Measurements from ENCODE around the gene SUPT20HL1.

Gene SUPT20HL1

GRCh38 chrX:24347881-24348280 lies 12.6 kb upstream of the SUPT20HL1 start:
- H3K4me1 ChIP-seq (ENCODE audit: insufficient read depth, low read length, severe bottlenecking) = no peaks in the 10 kb centered on the region
- no peaks in the 10 kb centered on the region for H3K9me2 ChIP-seq (ENCODE audit: low read depth, low read length)
- TF ChIP-seq EZH2 (IDR thresholded peaks at IDR 0.05; ENCODE audit: borderline replicate concordance, low read length) = no peak
- TF ChIP-seq CTCF (IDR thresholded peaks at IDR 0.05; ENCODE audit: low read length) = no peak
- H3K36me3 ChIP-seq (ENCODE audit: insufficient read depth, low read length) = no peaks in the 10 kb centered on the region
- no peaks in the 10 kb centered on the region for H3F3A ChIP-seq (ENCODE audit: insufficient read depth, low read length)
- no peak overlapping the region for H3K4me2 ChIP-seq (ENCODE audit: low read length)
- no peaks in the 10 kb centered on the region for H3K79me2 ChIP-seq (ENCODE audit: insufficient read depth, low read length)
- no peak overlapping the region for H3K4me3 ChIP-seq (ENCODE audit: low read depth, low read length, poor library complexity, severe bottlenecking)
- no peaks in the 10 kb centered on the region for H3K9me3 ChIP-seq (ENCODE audit: low read length)
- no peaks in the 10 kb centered on the region for H4K20me1 ChIP-seq (ENCODE audit: insufficient read depth, low read length)
- no peak overlapping the region for H3K9ac ChIP-seq (ENCODE audit: low read length)
- no peaks in the 10 kb centered on the region for H3K27me3 ChIP-seq (ENCODE audit: insufficient read depth, low read length)
- H3K27ac ChIP-seq (ENCODE audit: low read depth, low read length, poor library complexity, severe bottlenecking) = no peak overlapping the region
- no peak overlapping the region for H2AFZ ChIP-seq (ENCODE audit: low read length)

GRCh38 chrX:24350217-24350616 lies 10.2 kb upstream of the SUPT20HL1 start:
- Histone ChIP-seq H3K79me2 (ENCODE audit: insufficient read depth, low read length) (no peaks in the 10 kb centered on the region), H3K27ac (ENCODE audit: low read depth, low read length, poor library complexity, severe bottlenecking) (no peak overlapping the region), H3F3A (ENCODE audit: insufficient read depth, low read length) (no peaks in the 10 kb centered on the region), H4K20me1 (ENCODE audit: insufficient read depth, low read length) (no peaks in the 10 kb centered on the region), H3K4me3 (ENCODE audit: low read depth, low read length, poor library complexity, severe bottlenecking) (no peak overlapping the region), H3K9me3 (ENCODE audit: low read length) (no peaks in the 10 kb centered on the region), H3K27me3 (ENCODE audit: insufficient read depth, low read length) (no peaks in the 10 kb centered on the region), H3K4me1 (ENCODE audit: insufficient read depth, low read length, severe bottlenecking) (no peaks in the 10 kb centered on the region), H3K36me3 (ENCODE audit: insufficient read depth, low read length) (no peaks in the 10 kb centered on the region), H3K9me2 (ENCODE audit: low read depth, low read length) (no peaks in the 10 kb centered on the region), H2AFZ (ENCODE audit: low read length) (no peak overlapping the region), H3K4me2 (ENCODE audit: low read length) (no peak overlapping the region), H3K9ac (ENCODE audit: low read length) (no peak overlapping the region)
- no peak for TF ChIP-seq EZH2 (IDR thresholded peaks at IDR 0.05; ENCODE audit: borderline replicate concordance, low read length)
- no peak for TF ChIP-seq CTCF (IDR thresholded peaks at IDR 0.05; ENCODE audit: low read length)

- Histone ChIP-seq H3K27ac (ENCODE audit: low read depth, low read length, poor library complexity, severe bottlenecking) (no peak overlapping the region), H4K20me1 (ENCODE audit: insufficient read depth, low read length) (no peaks in the 10 kb centered on the region), H3K27me3 (ENCODE audit: insufficient read depth, low read length) (no peaks in the 10 kb centered on the region), H3K9me3 (ENCODE audit: low read length) (no peaks in the 10 kb centered on the region), H3F3A (ENCODE audit: insufficient read depth, low read length) (no peaks in the 10 kb centered on the region), H3K9me2 (ENCODE audit: low read depth, low read length) (no peaks in the 10 kb centered on the region), H3K4me3 (ENCODE audit: low read depth, low read length, poor library complexity, severe bottlenecking) (no peak overlapping the region), H3K4me1 (ENCODE audit: insufficient read depth, low read length, severe bottlenecking) (no peaks in the 10 kb centered on the region), H2AFZ (ENCODE audit: low read length) (no peak overlapping the region), H3K9ac (ENCODE audit: low read length) (no peak overlapping the region), H3K4me2 (ENCODE audit: low read length) (no peak overlapping the region), H3K79me2 (ENCODE audit: insufficient read depth, low read length) (no peaks in the 10 kb centered on the region), H3K36me3 (ENCODE audit: insufficient read depth, low read length) (no peaks in the 10 kb centered on the region)
- no peak for TF ChIP-seq EZH2 (IDR thresholded peaks at IDR 0.05; ENCODE audit: borderline replicate concordance, low read length)
- TF ChIP-seq CTCF (IDR thresholded peaks at IDR 0.05; ENCODE audit: low read length) = no peak
Measured at GRCh38 chrX:24355095-24355494, 5.3 kb upstream of the SUPT20HL1 start.
